Caco-2 (cell line): ENCODE results near the gene NUDT14. TPM values are rescaled to one million over a fixed set of nuclear protein-coding genes. Genes with fewer than 3 reads are reported as not detected.

ENCODE experiments used
- BruUV-seq: library from RNA; stranded (reverse); fragments of 400-500 nt; replicated peaks from 2 replicates; lab custom pipeline; 2021; lab: Mats Ljungman, UMichigan
- CTCF ChIA-PET: fragments of 300-600 bp; sonication (Branson Sonifier 250); formaldehyde crosslinking; loops from one replicate; lab custom pipeline; 2022; ENCODE audit warnings: antibody characterized with exemption; lab: Charles Lee
- POLR2A ChIA-PET: fragments of 300-600 bp; sonication (Branson Sonifier 250); formaldehyde crosslinking; loops from one replicate; lab custom pipeline; 2022; ENCODE audit warnings: antibody characterized with exemption; lab: Charles Lee
- DNase-seq, 2 experiments: peaks; one replicate each; pipeline versions ENCODE4 v3.0.0 to v3.0.0-alpha.2; 2020 to 2022
- H3K27me3 ChIP-seq: replicated peaks from 2 replicates; pipeline ENCODE4 v1.6.0; 2011; ENCODE audit warnings: low read length; ENCODE audit not compliant: control insufficient read depth, insufficient read depth
- H3K36me3 ChIP-seq: 2 replicates; pipeline ENCODE4 v1.5.1; 2011; ENCODE audit warnings: low read length; ENCODE audit not compliant: control insufficient read depth, insufficient read depth
- H3K4me1 ChIP-seq: fragments of 250-450 bp; sonication (Bioruptor Pico); 2 replicates; pipeline ENCODE4 v1.5.1; 2020; ENCODE audit warnings: mild to moderate bottlenecking
- H3K4me3 ChIP-seq: 2 replicates; pipeline ENCODE4 v1.5.1; 2011; ENCODE audit warnings: low read depth, mild to moderate bottlenecking, control low read depth, low read length
- H3K9me3 ChIP-seq: fragments of 250-450 bp; sonication (Bioruptor Pico); 2 replicates; pipeline ENCODE4 v1.5.1; 2020; ENCODE audit warnings: mild to moderate bottlenecking, moderate library complexity
- H3K27ac Mint-ChIP-seq: one replicate; pipeline ENCODE4 v1.8.0; 2022; ENCODE audit warnings: mixed read lengths; ENCODE audit not compliant: unreplicated experiment
- H3K27me3 Mint-ChIP-seq: one replicate; pipeline ENCODE4 v1.8.0; 2022; ENCODE audit warnings: mixed read lengths; ENCODE audit not compliant: insufficient read depth, unreplicated experiment
- H3K36me3 Mint-ChIP-seq: one replicate; pipeline ENCODE4 v1.8.0; 2022; ENCODE audit warnings: mild to moderate bottlenecking, mixed read lengths; ENCODE audit not compliant: insufficient read depth, unreplicated experiment
- H3K4me1 Mint-ChIP-seq: one replicate; pipeline ENCODE4 v1.8.0; 2022; ENCODE audit warnings: low read depth, mixed read lengths; ENCODE audit not compliant: unreplicated experiment
- H3K4me3 Mint-ChIP-seq: one replicate; pipeline ENCODE4 v1.8.0; 2022; ENCODE audit warnings: mild to moderate bottlenecking, moderate library complexity, mixed read lengths; ENCODE audit not compliant: unreplicated experiment
- H3K9me3 Mint-ChIP-seq: one replicate; pipeline ENCODE4 v1.8.0; 2022; ENCODE audit warnings: mixed read lengths; ENCODE audit not compliant: unreplicated experiment
- CTCF ChIP-seq, 2 experiments: fragments of 200-600 bp in 1 of 2; IDR thresholded peaks; 1 replicate in 1 of 2; 2 replicates in 1 of 2; pipeline versions ENCODE4 v1.5.1 to v1.8.0; 2011 to 2022; ENCODE audit warnings: antibody characterized with exemption in 1 of 2, control low read depth in 1 of 2, inconsistent platforms in 1 of 2, low read depth in 1 of 2, low read length in 1 of 2, mild to moderate bottlenecking in 1 of 2, moderate library complexity in 1 of 2; ENCODE audit not compliant: insufficient read depth in 1 of 2, severe bottlenecking in 1 of 2, unreplicated experiment in 1 of 2
- intact Hi-C: fragments of 100-400 bp; cut with micrococcal nuclease; formaldehyde crosslinking; loops from one replicate; pipeline ENCODE4 v1.10.0; 2022; ENCODE audit not compliant: unreplicated experiment
- total RNA-seq: library from RNA; stranded (reverse); gene quantifications from 2 replicates; pipeline ENCODE4 v1.2.3, GENCODE V29; 2022

The NUDT14 gene
- total RNA-seq, 1 experiment from 2014 or later = 63.4 TPM

- H3K4me3 Mint-ChIP-seq = no peak overlapping the region
- H3K27ac Mint-ChIP-seq = no peak overlapping the region
- intact Hi-C loops = no loop called here
- H3K27me3 ChIP-seq = no peaks in the 10 kb centered on the region
- H3K9me3 ChIP-seq = no peaks in the 10 kb centered on the region
- H3K9me3 Mint-ChIP-seq = no peaks in the 10 kb centered on the region
- H3K4me3 ChIP-seq = no peak overlapping the region
- no peak for TF ChIP-seq CTCF (IDR thresholded peaks at IDR 0.05; ENCODE audit: insufficient read depth in 1 of 2, low read depth in 1 of 2, low read length in 1 of 2, severe bottlenecking in 1 of 2, unreplicated experiment in 1 of 2)
- H3K4me1 Mint-ChIP-seq = no peaks in the 10 kb centered on the region
- no peaks in the 10 kb centered on the region for H3K4me1 ChIP-seq
- no TSS peak for BruUV-seq
- no peak for DNase-seq
- H3K27me3 Mint-ChIP-seq = no peaks in the 10 kb centered on the region
- POLR2A ChIA-PET = no interaction called here
- H3K36me3 Mint-ChIP-seq = peaks cover 5% of the 10 kb centered on the region
- H3K36me3 ChIP-seq = no peaks in the 10 kb centered on the region
- CTCF ChIA-PET = no interaction called here
These were observed 31.8 kb downstream of the NUDT14 start for GRCh38 chr14:105149146-105149781.

- Mint-ChIP-seq H3K27me3 (no peaks in the 10 kb centered on the region), H3K4me3 (no peak overlapping the region), H3K27ac (no peak overlapping the region), H3K4me1 (no peaks in the 10 kb centered on the region), H3K36me3 (peaks cover 5% of the 10 kb centered on the region), H3K9me3 (no peaks in the 10 kb centered on the region)
- BruUV-seq = no TSS peak
- Histone ChIP-seq H3K4me3 (no peak overlapping the region), H3K9me3 (no peaks in the 10 kb centered on the region), H3K36me3 (no peaks in the 10 kb centered on the region), H3K27me3 (no peaks in the 10 kb centered on the region), H3K4me1 (no peaks in the 10 kb centered on the region)
- TF ChIP-seq CTCF (IDR thresholded peaks at IDR 0.05; ENCODE audit: insufficient read depth in 1 of 2, low read depth in 1 of 2, low read length in 1 of 2, severe bottlenecking in 1 of 2, unreplicated experiment in 1 of 2) = no peak
- DNase-seq = no peak
- intact Hi-C loops = no loop called here
- ChIA-PET CTCF (interaction anchor here (0.5 kb wide), 1 partner anchor 250 kb away, joined by 4 read pairs; no protein-coding TSS in a partner anchor), POLR2A (no interaction called here)
These were observed 32.4 kb downstream of the NUDT14 start for GRCh38 chr14:105148604-105149145.

DNA sequence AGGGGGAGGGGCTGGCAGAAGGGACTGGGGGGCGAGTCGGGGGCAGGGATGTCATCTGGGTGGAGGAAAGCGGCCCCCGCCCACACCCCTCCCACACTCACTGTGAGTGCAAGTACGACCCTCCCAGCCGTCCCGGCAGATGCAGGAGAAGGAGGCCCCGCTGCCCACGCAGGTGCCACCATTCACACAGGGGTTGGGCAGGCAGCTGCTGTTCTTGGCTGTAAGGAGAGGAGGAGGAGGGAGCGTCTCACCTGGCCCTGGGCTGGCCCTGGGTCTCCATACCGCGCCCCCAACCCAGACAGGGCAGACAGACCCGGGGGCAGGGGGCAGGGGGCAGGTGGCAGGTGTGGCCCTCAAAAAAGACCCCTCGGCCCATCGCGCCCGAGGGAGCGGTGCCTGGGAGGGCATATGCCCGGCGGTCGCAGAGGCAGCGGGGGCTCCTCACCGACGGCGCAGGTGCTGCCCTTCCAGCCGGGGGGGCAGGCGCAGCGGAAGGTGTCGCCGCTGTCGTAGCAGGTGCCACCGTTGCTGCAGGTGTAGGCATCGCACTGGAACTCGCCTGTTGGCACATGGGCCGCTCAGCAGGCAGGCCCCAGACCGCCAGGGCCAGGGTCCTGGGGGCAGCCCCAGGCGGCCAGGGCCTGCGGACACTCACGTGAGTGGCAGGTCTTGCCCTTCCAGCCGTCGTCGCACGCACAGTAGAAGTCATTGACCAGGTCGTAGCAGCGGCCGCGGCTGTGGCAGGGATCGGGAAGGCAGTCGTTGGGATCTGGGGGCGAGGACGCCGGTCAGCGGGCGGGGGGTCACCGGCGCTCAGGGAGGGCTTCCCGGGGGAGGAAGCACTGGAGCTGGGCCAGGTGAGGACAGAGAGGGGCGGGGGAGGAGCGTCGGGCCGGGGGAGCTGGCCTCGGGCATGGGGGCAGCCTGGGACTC is 33.2 kb downstream of the NUDT14 start:
- H3K36me3 Mint-ChIP-seq = peaks cover 5% of the 10 kb centered on the region
- H3K36me3 ChIP-seq = no peaks in the 10 kb centered on the region
- BruUV-seq = no TSS peak
- no peak overlapping the region for H3K27ac Mint-ChIP-seq
- H3K4me3 ChIP-seq = no peak overlapping the region
- no peaks in the 10 kb centered on the region for H3K4me1 Mint-ChIP-seq
- intact Hi-C loops = no loop called here
- no peaks in the 10 kb centered on the region for H3K27me3 Mint-ChIP-seq
- H3K4me1 ChIP-seq = no peaks in the 10 kb centered on the region
- no peak for TF ChIP-seq CTCF (IDR thresholded peaks at IDR 0.05; ENCODE audit: insufficient read depth in 1 of 2, low read depth in 1 of 2, low read length in 1 of 2, severe bottlenecking in 1 of 2, unreplicated experiment in 1 of 2)
- no peak for DNase-seq
- POLR2A ChIA-PET = no interaction called here
- H3K9me3 ChIP-seq = no peaks in the 10 kb centered on the region
- H3K9me3 Mint-ChIP-seq = no peaks in the 10 kb centered on the region
- no peaks in the 10 kb centered on the region for H3K27me3 ChIP-seq
- no peak overlapping the region for H3K4me3 Mint-ChIP-seq
- CTCF ChIA-PET = interaction anchor here (0.5 kb wide), 1 partner anchor 251 kb away, joined by 4 read pairs; no protein-coding TSS in a partner anchor
